HepG2 (cell line): Measurements from ENCODE around the gene APOM. TPM values are rescaled to one million over a fixed set of nuclear protein-coding genes. Genes with fewer than 3 reads are reported as not detected.

Source experiments
- FOXA1 ChIP-seq, 2 experiments: fragments of 450-650 bp in 1 of 2; sonication (generic) in 1 of 2; formaldehyde crosslinking in 1 of 2; IDR thresholded peaks; 2 replicates each; pipeline versions ENCODE4 v1.4.0 to v1.6.1; 2016 to 2020; ENCODE audit warnings: missing genetic modification reagents in 1 of 2
- HHEX ChIP-seq: IDR thresholded peaks from 2 replicates; pipeline ENCODE4 v1.6.1; 2016; ENCODE audit warnings: control low read depth
- MBNL3 ChIP-seq: fragments of 250-450 bp; sonication (Bioruptor Pico); conservative IDR thresholded peaks from 2 replicates; pipeline ENCODE4 v1.8.0; 2022; ENCODE audit warnings: mild to moderate bottlenecking, inconsistent platforms
- PAWR ChIP-seq: sonication (generic); formaldehyde crosslinking; IDR thresholded peaks from 2 replicates; pipeline ENCODE4 v1.4.0; 2020; ENCODE audit warnings: missing genetic modification reagents, mild to moderate bottlenecking, borderline replicate concordance
- POLR2A ChIP-seq, 2 experiments: IDR thresholded peaks; 2 replicates each; pipeline ENCODE4 v1.6.1; 2011; ENCODE audit warnings: low read depth in 2 of 2, low read length in 2 of 2, mild to moderate bottlenecking in 1 of 2, moderate library complexity in 1 of 2; ENCODE audit not compliant: insufficient read depth in 1 of 2
- RBFOX2 ChIP-seq: fragments of 200-400 bp; formaldehyde crosslinking; IDR thresholded peaks from 2 replicates; pipeline ENCODE4 v1.6.1; 2017; ENCODE audit warnings: low read depth, mild to moderate bottlenecking, low read length
- RORA ChIP-seq: sonication (generic); formaldehyde crosslinking; IDR thresholded peaks from 2 replicates; pipeline ENCODE4 v1.5.0; 2020; ENCODE audit warnings: mild to moderate bottlenecking, missing genetic modification reagents, moderate library complexity
- SIX1 ChIP-seq: sonication (generic); formaldehyde crosslinking; IDR thresholded peaks from 2 replicates; pipeline ENCODE4 v1.4.0; 2020; ENCODE audit warnings: missing genetic modification reagents, borderline replicate concordance
- SOX6 ChIP-seq, 2 experiments: fragments of 450-650 bp in 1 of 2; sonication (generic) in 1 of 2; formaldehyde crosslinking in 1 of 2; IDR thresholded peaks; 2 replicates each; pipeline versions ENCODE4 v1.4.0 to v1.6.1; 2017 to 2020; ENCODE audit warnings: antibody characterized with exemption in 1 of 2, mild to moderate bottlenecking in 1 of 2, missing genetic modification reagents in 1 of 2
- TRIM24 ChIP-seq: sonication (generic); formaldehyde crosslinking; IDR thresholded peaks from 2 replicates; pipeline ENCODE4 v1.8.0; 2022; ENCODE audit warnings: mild to moderate bottlenecking, missing genetic modification reagents
- USF2 ChIP-seq, 2 experiments: sonication (generic) in 1 of 2; formaldehyde crosslinking in 1 of 2; IDR thresholded peaks; 2 replicates each; pipeline versions ENCODE4 v1.5.1 to v1.6.1; 2011 to 2020; ENCODE audit warnings: borderline replicate concordance in 1 of 2, low read depth in 1 of 2, low read length in 1 of 2, mild to moderate bottlenecking in 1 of 2, missing genetic modification reagents in 1 of 2, moderate library complexity in 1 of 2
- WIZ ChIP-seq: sonication (generic); formaldehyde crosslinking; IDR thresholded peaks from 2 replicates; pipeline ENCODE4 v1.5.1; 2020; ENCODE audit warnings: mild to moderate bottlenecking, missing genetic modification reagents
- ZNF263 ChIP-seq: sonication (generic); formaldehyde crosslinking; IDR thresholded peaks from 2 replicates; pipeline ENCODE4 v1.4.0; 2020; ENCODE audit warnings: missing genetic modification reagents
- ZNF33B ChIP-seq: sonication (generic); formaldehyde crosslinking; IDR thresholded peaks from 2 replicates; pipeline ENCODE4 v1.5.1; 2020; ENCODE audit warnings: mild to moderate bottlenecking, missing genetic modification reagents
- ZNF790 ChIP-seq: sonication (generic); formaldehyde crosslinking; IDR thresholded peaks from 2 replicates; pipeline ENCODE4 v1.8.0; 2022; ENCODE audit warnings: missing genetic modification reagents, mild to moderate bottlenecking, borderline replicate concordance
- polyA plus RNA-seq, 8 experiments: library from polyadenylated mRNA; depleted of rRNA in 3 of 8; stranded (reverse) in 7 of 8; unstranded in 1 of 8; fragments of >200 nt; fragmentation: Illumina TruSeq in 4 of 8; extraction: Trizol in 4 of 8; gene quantifications; 2 replicates each; pipeline versions ENCODE4 v1.2.1 to v1.2.3, GENCODE V29; 2011 to 2016; ENCODE audit warnings: low read depth in 4 of 8, missing spikeins in 1 of 8, mixed read lengths in 1 of 8; ENCODE audit not compliant: insufficient read depth in 1 of 8
- total RNA-seq, 5 experiments: library from RNA; depleted of rRNA; stranded (reverse); fragments of >200 nt; fragmentation: Illumina TruSeq; extraction: Trizol; gene quantifications; 2 replicates each; pipeline ENCODE4 v1.2.3, GENCODE V29; 2016; ENCODE audit warnings: low read depth in 1 of 5
- TF ChIP-seq, protein P1 (sequence below): sonication (generic); formaldehyde crosslinking; IDR thresholded peaks from 2 replicates; pipeline ENCODE4 v1.4.0; 2020; ENCODE audit warnings: low read depth, mild to moderate bottlenecking, missing genetic modification reagents
- TF ChIP-seq, protein P2 (sequence below): sonication (generic); formaldehyde crosslinking; IDR thresholded peaks from 2 replicates; pipeline ENCODE4 v1.4.0; 2020; ENCODE audit warnings: mild to moderate bottlenecking, missing genetic modification reagents
- TF ChIP-seq, protein P3 (sequence below): sonication (generic); formaldehyde crosslinking; IDR thresholded peaks from 2 replicates; pipeline ENCODE4 v1.5.1; 2020; ENCODE audit warnings: mild to moderate bottlenecking, missing genetic modification reagents, moderate library complexity
- TF ChIP-seq, protein P4 (sequence below): sonication (generic); formaldehyde crosslinking; IDR thresholded peaks from 2 replicates; pipeline ENCODE4 v1.8.1; 2022; ENCODE audit warnings: low read depth, mild to moderate bottlenecking, missing genetic modification reagents

Gene APOM
- total and polyA plus RNA-seq, 2 of the 13 experiments (the other 11 are each of a cell fraction or from before 2014, with no cell fraction given): 98.2 to 1,140 TPM

- TF ChIP-seq, protein P1, sequence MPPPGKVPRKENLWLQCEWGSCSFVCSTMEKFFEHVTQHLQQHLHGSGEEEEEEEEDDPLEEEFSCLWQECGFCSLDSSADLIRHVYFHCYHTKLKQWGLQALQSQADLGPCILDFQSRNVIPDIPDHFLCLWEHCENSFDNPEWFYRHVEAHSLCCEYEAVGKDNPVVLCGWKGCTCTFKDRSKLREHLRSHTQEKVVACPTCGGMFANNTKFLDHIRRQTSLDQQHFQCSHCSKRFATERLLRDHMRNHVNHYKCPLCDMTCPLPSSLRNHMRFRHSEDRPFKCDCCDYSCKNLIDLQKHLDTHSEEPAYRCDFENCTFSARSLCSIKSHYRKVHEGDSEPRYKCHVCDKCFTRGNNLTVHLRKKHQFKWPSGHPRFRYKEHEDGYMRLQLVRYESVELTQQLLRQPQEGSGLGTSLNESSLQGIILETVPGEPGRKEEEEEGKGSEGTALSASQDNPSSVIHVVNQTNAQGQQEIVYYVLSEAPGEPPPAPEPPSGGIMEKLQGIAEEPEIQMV (CRISPR knock-in tag): no peak
- TF ChIP-seq ZNF33B (CRISPR knock-in tag): no peak
- peak; percentile 94 for TF ChIP-seq WIZ (CRISPR knock-in tag)
- TF ChIP-seq FOXA1 (IDR thresholded peaks at IDR 0.05): no peak
- TF ChIP-seq FOXA1 (CRISPR knock-in tag; IDR thresholded peaks at IDR 0.05): peak; percentile 63; the same call in 1 of the 2 replicates
- 0 out of 2 replicates have a peak, but pooled peaks have one; percentile 34 for TF ChIP-seq SIX1 (CRISPR knock-in tag)
- TF ChIP-seq, protein P2, sequence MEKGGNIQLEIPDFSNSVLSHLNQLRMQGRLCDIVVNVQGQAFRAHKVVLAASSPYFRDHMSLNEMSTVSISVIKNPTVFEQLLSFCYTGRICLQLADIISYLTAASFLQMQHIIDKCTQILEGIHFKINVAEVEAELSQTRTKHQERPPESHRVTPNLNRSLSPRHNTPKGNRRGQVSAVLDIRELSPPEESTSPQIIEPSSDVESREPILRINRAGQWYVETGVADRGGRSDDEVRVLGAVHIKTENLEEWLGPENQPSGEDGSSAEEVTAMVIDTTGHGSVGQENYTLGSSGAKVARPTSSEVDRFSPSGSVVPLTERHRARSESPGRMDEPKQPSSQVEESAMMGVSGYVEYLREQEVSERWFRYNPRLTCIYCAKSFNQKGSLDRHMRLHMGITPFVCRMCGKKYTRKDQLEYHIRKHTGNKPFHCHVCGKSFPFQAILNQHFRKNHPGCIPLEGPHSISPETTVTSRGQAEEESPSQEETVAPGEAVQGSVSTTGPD (CRISPR knock-in tag): no peak
- no peak for TF ChIP-seq SOX6 (IDR thresholded peaks at IDR 0.05)
- peak; percentile 64 for TF ChIP-seq SOX6 (CRISPR knock-in tag; IDR thresholded peaks at IDR 0.05)
- no peak for TF ChIP-seq USF2 (IDR thresholded peaks at IDR 0.05; ENCODE audit: low read depth, low read length)
- no peak; the same call in 1 of the 2 replicates for TF ChIP-seq USF2 (CRISPR knock-in tag; IDR thresholded peaks at IDR 0.05; ENCODE audit: borderline replicate concordance)
- TF ChIP-seq RORA (CRISPR knock-in tag): no peak
- TF ChIP-seq PAWR: 0 out of 2 replicates have a peak, but pooled peaks have one; percentile 34
- TF ChIP-seq POLR2A (IDR thresholded peaks at IDR 0.05; ENCODE audit: insufficient read depth in 1 of 2, low read depth in 2 of 2, low read length in 2 of 2): peak; percentile 81 to 85
- no peak for TF ChIP-seq HHEX (CRISPR knock-in tag)
- peak; percentile 75 for TF ChIP-seq RBFOX2
- TF ChIP-seq ZNF790 (CRISPR knock-in tag): peak; percentile 41; the same call in 1 of the 2 replicates
- TF ChIP-seq, protein P3, sequence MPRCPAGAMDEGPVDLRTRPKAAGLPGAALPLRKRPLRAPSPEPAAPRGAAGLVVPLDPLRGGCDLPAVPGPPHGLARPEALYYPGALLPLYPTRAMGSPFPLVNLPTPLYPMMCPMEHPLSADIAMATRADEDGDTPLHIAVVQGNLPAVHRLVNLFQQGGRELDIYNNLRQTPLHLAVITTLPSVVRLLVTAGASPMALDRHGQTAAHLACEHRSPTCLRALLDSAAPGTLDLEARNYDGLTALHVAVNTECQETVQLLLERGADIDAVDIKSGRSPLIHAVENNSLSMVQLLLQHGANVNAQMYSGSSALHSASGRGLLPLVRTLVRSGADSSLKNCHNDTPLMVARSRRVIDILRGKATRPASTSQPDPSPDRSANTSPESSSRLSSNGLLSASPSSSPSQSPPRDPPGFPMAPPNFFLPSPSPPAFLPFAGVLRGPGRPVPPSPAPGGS (CRISPR knock-in tag): 0 out of 2 replicates have a peak, but pooled peaks have one; percentile 6
- TF ChIP-seq MBNL3 (CRISPR knock-in tag): no peak
- TF ChIP-seq TRIM24 (CRISPR knock-in tag): no peak
- TF ChIP-seq, protein P4, sequence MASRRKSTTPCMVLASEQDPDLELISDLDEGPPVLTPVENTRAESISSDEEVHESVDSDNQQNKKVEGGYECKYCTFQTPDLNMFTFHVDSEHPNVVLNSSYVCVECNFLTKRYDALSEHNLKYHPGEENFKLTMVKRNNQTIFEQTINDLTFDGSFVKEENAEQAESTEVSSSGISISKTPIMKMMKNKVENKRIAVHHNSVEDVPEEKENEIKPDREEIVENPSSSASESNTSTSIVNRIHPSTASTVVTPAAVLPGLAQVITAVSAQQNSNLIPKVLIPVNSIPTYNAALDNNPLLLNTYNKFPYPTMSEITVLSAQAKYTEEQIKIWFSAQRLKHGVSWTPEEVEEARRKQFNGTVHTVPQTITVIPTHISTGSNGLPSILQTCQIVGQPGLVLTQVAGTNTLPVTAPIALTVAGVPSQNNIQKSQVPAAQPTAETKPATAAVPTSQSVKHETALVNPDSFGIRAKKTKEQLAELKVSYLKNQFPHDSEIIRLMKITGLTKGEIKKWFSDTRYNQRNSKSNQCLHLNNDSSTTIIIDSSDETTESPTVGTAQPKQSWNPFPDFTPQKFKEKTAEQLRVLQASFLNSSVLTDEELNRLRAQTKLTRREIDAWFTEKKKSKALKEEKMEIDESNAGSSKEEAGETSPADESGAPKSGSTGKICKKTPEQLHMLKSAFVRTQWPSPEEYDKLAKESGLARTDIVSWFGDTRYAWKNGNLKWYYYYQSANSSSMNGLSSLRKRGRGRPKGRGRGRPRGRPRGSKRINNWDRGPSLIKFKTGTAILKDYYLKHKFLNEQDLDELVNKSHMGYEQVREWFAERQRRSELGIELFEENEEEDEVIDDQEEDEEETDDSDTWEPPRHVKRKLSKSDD: peak; percentile 93
- 0 out of 2 replicates have a peak, but pooled peaks have one; percentile 24 for TF ChIP-seq ZNF263 (CRISPR knock-in tag)
Measured at GRCh38 chr6:31619805-31620585, 35.7 kb upstream of the APOM start (continued).
